SW 1271 (cell line): ENCODE measurements around the gene BIN1.

Source experiments
- DNase-seq, 2 experiments: peaks; one replicate each; lab custom pipeline; 2025; lab: John Stamatoyannopoulos, UW

Gene BIN1

GRCh38 chr2:127106991-127107621 is at the start of gene BIN1:
Gene BIN1 (minus strand): TSS chr2:127107154. CDS start chr2:127106943, 211 bp downstream.
- DNase-seq: peak; percentile 50 to 78

- no peak for DNase-seq
Measured at GRCh38 chr2:127155947-127156346, 49.0 kb upstream of the BIN1 start.

- DNase-seq: no peak
Measured at GRCh38 chr2:127155028-127155581, 48.2 kb upstream of the BIN1 start.

GRCh38 chr2:127154396-127154795 is 47.4 kb upstream of the BIN1 start:
- no peak for DNase-seq

GRCh38 chr2:127153691-127154158 is 46.8 kb upstream of the BIN1 start:
- peak in 1 of 2 experiments; percentile 23 for DNase-seq

- no peak for DNase-seq
Measured at GRCh38 chr2:127150996-127151395, 44.0 kb upstream of the BIN1 start.

GRCh38 chr2:127149384-127149783 is 42.4 kb upstream of the BIN1 start:
- peak in 1 of 2 experiments; percentile 47 for DNase-seq

GRCh38 chr2:127146820-127147502 is 40.0 kb upstream of the BIN1 start:
- no peak for DNase-seq

- no peak for DNase-seq
Measured at GRCh38 chr2:127146071-127146725, 39.2 kb upstream of the BIN1 start.

GRCh38 chr2:127145280-127145895 is 38.4 kb upstream of the BIN1 start:
- no peak for DNase-seq

- no peak for DNase-seq
Measured at GRCh38 chr2:127143841-127144782, 37.2 kb upstream of the BIN1 start.

- no peak for DNase-seq
Measured at GRCh38 chr2:127142663-127143630, 36.0 kb upstream of the BIN1 start.

- DNase-seq: no peak
Measured at GRCh38 chr2:127140538-127140937, 33.6 kb upstream of the BIN1 start.

GRCh38 chr2:127139766-127140165 is 32.8 kb upstream of the BIN1 start:
- no peak for DNase-seq

GRCh38 chr2:127138281-127138680 is 31.3 kb upstream of the BIN1 start:
- no peak for DNase-seq

- DNase-seq: no peak
Measured at GRCh38 chr2:127137741-127138140, 30.8 kb upstream of the BIN1 start.

GRCh38 chr2:127137225-127137624 is 30.3 kb upstream of the BIN1 start:
- no peak for DNase-seq

GRCh38 chr2:127134833-127135830 is 28.2 kb upstream of the BIN1 start:
- DNase-seq: no peak

GRCh38 chr2:127134235-127134634 is 27.3 kb upstream of the BIN1 start:
- no peak for DNase-seq
